Thymus (tissue), 11 donors: Measurements from ENCODE around the gene NTN5. TPM values are rescaled to one million over a fixed set of nuclear protein-coding genes. Genes with fewer than 3 reads are reported as not detected.

Experiments used
- DNase-seq, 9 donors: peaks; one replicate each; pipeline ENCODE4 v3.0.0-alpha.2; 2013; ENCODE audit warnings: low spot score in 9 of 9, low read depth in 6 of 9, missing footprints in 1 of 9
- H3K27ac ChIP-seq, 2 donors: one replicate each; pipeline ENCODE4 v1.5.1; 2013; ENCODE audit warnings: control low read depth in 1 of 2, low read depth in 1 of 2, low read length in 1 of 2, mild to moderate bottlenecking in 1 of 2, moderate library complexity in 1 of 2
- H3K27me3 ChIP-seq, 2 donors: one replicate each; pipeline ENCODE4 v1.5.1; 2013; ENCODE audit warnings: low read length in 1 of 2; ENCODE audit not compliant: control insufficient read depth in 2 of 2, insufficient read depth in 1 of 2
- H3K36me3 ChIP-seq, 2 donors: one replicate each; pipeline ENCODE4 v1.5.1; 2013; ENCODE audit warnings: low read length in 1 of 2, mild to moderate bottlenecking in 1 of 2, moderate library complexity in 1 of 2; ENCODE audit not compliant: control insufficient read depth in 2 of 2, insufficient read depth in 2 of 2
- H3K4me1 ChIP-seq, 2 donors: one replicate each; pipeline ENCODE4 v1.5.1; 2013; ENCODE audit warnings: low read length in 2 of 2; ENCODE audit not compliant: control insufficient read depth in 2 of 2, insufficient read depth in 2 of 2
- H3K4me3 ChIP-seq, 2 donors: one replicate each; pipeline ENCODE4 v1.5.1; 2013; ENCODE audit warnings: low read length in 2 of 2, control low read depth in 1 of 2, mild to moderate bottlenecking in 1 of 2
- H3K9me3 ChIP-seq, 2 donors: one replicate each; pipeline ENCODE4 v1.5.1; 2013; ENCODE audit warnings: low read length in 1 of 2, mild to moderate bottlenecking in 1 of 2; ENCODE audit not compliant: control insufficient read depth in 2 of 2, insufficient read depth in 1 of 2
- WGBS: extraction: QIAGEN DNeasy Blood & Tissue Kit; methylation state at CpG from one replicate; pipeline ENCODE4 v1.1.7; 2013; 5-methylcytosine and 5-hydroxymethylcytosine counted together
- polyA plus RNA-seq: library from polyadenylated mRNA; stranded (reverse); fragments of 200-250 nt; gene quantifications from one replicate; pipeline ENCODE4 v1.2.3, GENCODE V29; 2013
- total RNA-seq: library from RNA; stranded (reverse); fragments of 120-200 nt; gene quantifications from one replicate; pipeline ENCODE4 v1.2.4, GENCODE V29; 2013
- donor health status: healthy.

The NTN5 gene
- total and polyA plus RNA-seq, 2 donors = 0.09 to 3.5 TPM

GRCh38 chr19:48611872-48612271 is 60.9 kb downstream of the NTN5 start:
- no peak for DNase-seq
- Histone ChIP-seq H3K4me3 (no peak overlapping the region), H3K36me3 (peaks cover 23 to 31% of the 10 kb centered on the region in 2 donors), H3K4me1 (peaks cover 0 to 8% of the 10 kb centered on the region in 2 donors), H3K27ac (no peak overlapping the region), H3K9me3 (no peaks in the 10 kb centered on the region), H3K27me3 (no peaks in the 10 kb centered on the region)
- 97% methylated on average over 14 of the region's 14 CpGs for WGBS

Other genes with a start within 250 kb of the NTN5 start
- gene GRWD1, start 227.0 kb downstream of the NTN5 start, total RNA-seq = 20.2 TPM
- 8.4 TPM for gene GRWD1, start 227.0 kb downstream of the NTN5 start, polyA plus RNA-seq
- 0.19 TPM for gene KCNJ14, start 217.4 kb downstream of the NTN5 start, total RNA-seq
- gene KCNJ14, start 217.4 kb downstream of the NTN5 start, polyA plus RNA-seq = 0.78 TPM
- gene CYTH2, start 203.6 kb downstream of the NTN5 start, total RNA-seq = 32.0 TPM
- 42.4 TPM for gene CYTH2, start 203.6 kb downstream of the NTN5 start, polyA plus RNA-seq
- gene LMTK3, start 161.2 kb downstream of the NTN5 start, total RNA-seq = 0.19 TPM
- 1.5 TPM for gene LMTK3, start 161.2 kb downstream of the NTN5 start, polyA plus RNA-seq
- gene SULT2B1, start 120.8 kb downstream of the NTN5 start, total RNA-seq = 0.09 TPM
- 4.3 TPM for gene SULT2B1, start 120.8 kb downstream of the NTN5 start, polyA plus RNA-seq
- gene SPACA4, start 66.3 kb downstream of the NTN5 start, total RNA-seq = not detected
- gene SPACA4, start 66.3 kb downstream of the NTN5 start, polyA plus RNA-seq = not detected
- 0.33 TPM for gene FAM83E, start 57.9 kb downstream of the NTN5 start, total RNA-seq
- gene FAM83E, start 57.9 kb downstream of the NTN5 start, polyA plus RNA-seq = 2.2 TPM
- 2,287 TPM for gene RPL18, start 53.8 kb downstream of the NTN5 start, total RNA-seq
- gene RPL18, start 53.8 kb downstream of the NTN5 start, polyA plus RNA-seq = 2,606 TPM
- gene SPHK2, start 53.5 kb downstream of the NTN5 start, total RNA-seq = 4.6 TPM
- gene SPHK2, start 53.5 kb downstream of the NTN5 start, polyA plus RNA-seq = 13.4 TPM
- 15.8 TPM for gene DBP, start 35.6 kb downstream of the NTN5 start, total RNA-seq
- gene DBP, start 35.6 kb downstream of the NTN5 start, polyA plus RNA-seq = 21.2 TPM
- gene CA11, start 26.8 kb downstream of the NTN5 start, total RNA-seq = 9.8 TPM
- gene CA11, start 26.8 kb downstream of the NTN5 start, polyA plus RNA-seq = 15.3 TPM
- gene FUT2, start 23.0 kb upstream of the NTN5 start, total RNA-seq = 0.66 TPM
- 3.2 TPM for gene FUT2, start 23.0 kb upstream of the NTN5 start, polyA plus RNA-seq
- 0.38 TPM for gene MAMSTR, start 46.7 kb upstream of the NTN5 start, total RNA-seq
- gene MAMSTR, start 46.7 kb upstream of the NTN5 start, polyA plus RNA-seq = 1.2 TPM
- 3.3 TPM for gene RASIP1, start 67.6 kb upstream of the NTN5 start, total RNA-seq
- gene RASIP1, start 67.6 kb upstream of the NTN5 start, polyA plus RNA-seq = 15.6 TPM
- 0.05 TPM for gene IZUMO1, start 73.9 kb upstream of the NTN5 start, total RNA-seq
- 0.18 TPM for gene IZUMO1, start 73.9 kb upstream of the NTN5 start, polyA plus RNA-seq
- gene FUT1, start 79.6 kb upstream of the NTN5 start, total RNA-seq = 0.52 TPM
- 1.3 TPM for gene FUT1, start 79.6 kb upstream of the NTN5 start, polyA plus RNA-seq
- gene FGF21, start 82.5 kb upstream of the NTN5 start, total RNA-seq = not detected
- 0.11 TPM for gene FGF21, start 82.5 kb upstream of the NTN5 start, polyA plus RNA-seq
- gene BCAT2, start 138.0 kb upstream of the NTN5 start, total RNA-seq = 18.9 TPM
- gene BCAT2, start 138.0 kb upstream of the NTN5 start, polyA plus RNA-seq = 37.5 TPM
- gene HSD17B14, start 163.5 kb upstream of the NTN5 start, total RNA-seq = 9.9 TPM
- gene HSD17B14, start 163.5 kb upstream of the NTN5 start, polyA plus RNA-seq = 20.4 TPM
- 4.1 TPM for gene PLEKHA4, start 195.6 kb upstream of the NTN5 start, total RNA-seq
- gene PLEKHA4, start 195.6 kb upstream of the NTN5 start, polyA plus RNA-seq = 17.3 TPM
- gene PPP1R15A, start 199.4 kb upstream of the NTN5 start, total RNA-seq = 12.1 TPM
- gene PPP1R15A, start 199.4 kb upstream of the NTN5 start, polyA plus RNA-seq = 40.0 TPM
- gene TULP2, start 225.7 kb upstream of the NTN5 start, total RNA-seq = not detected
- gene TULP2, start 225.7 kb upstream of the NTN5 start, polyA plus RNA-seq = 0.02 TPM
- 42.3 TPM for gene NUCB1, start 227.3 kb upstream of the NTN5 start, total RNA-seq
- gene NUCB1, start 227.3 kb upstream of the NTN5 start, polyA plus RNA-seq = 119 TPM